ENCODE results near the gene JTB. TPM values are rescaled to one million over a fixed set of nuclear protein-coding genes. Genes with fewer than 3 reads are reported as not detected.

The JTB gene
- total and polyA plus RNA-seq, 7 donors = 87.6 to 266 (median 118) TPM

- Histone ChIP-seq H3K27ac (peak overlapping the region; percentile 90), H3K4me1 (peaks cover 47% of the 10 kb centered on the region), H3K9me3 (no peaks in the 10 kb centered on the region), H3K4me3 (peak overlapping the region; percentile 75), H3K36me3 (ENCODE audit: insufficient read depth in 1 of 2, low read depth in 1 of 2) (peaks cover 4 to 22% of the 10 kb centered on the region in 2 donors), H3K27me3 (ENCODE audit: insufficient read depth in 3 of 3, low read length in 2 of 3) (no peaks in the 10 kb centered on the region)
- ATAC-seq (peak in 3 of 4 donors; percentile 0 to 1 (median 1)), DNase-seq (peak; percentile 39 to 55)
- 2 to 4% (median 3%) methylated on average over 22 of the region's 22 CpGs for WGBS, 3 donors
- intact Hi-C loops (cut with DNase I) = no loop called here
- TF ChIP-seq CTCF (IDR thresholded peaks at IDR 0.05) = no peak
Observed at GRCh38 chr1:153963850-153964331, 13.6 kb downstream of the JTB start.

DNA sequence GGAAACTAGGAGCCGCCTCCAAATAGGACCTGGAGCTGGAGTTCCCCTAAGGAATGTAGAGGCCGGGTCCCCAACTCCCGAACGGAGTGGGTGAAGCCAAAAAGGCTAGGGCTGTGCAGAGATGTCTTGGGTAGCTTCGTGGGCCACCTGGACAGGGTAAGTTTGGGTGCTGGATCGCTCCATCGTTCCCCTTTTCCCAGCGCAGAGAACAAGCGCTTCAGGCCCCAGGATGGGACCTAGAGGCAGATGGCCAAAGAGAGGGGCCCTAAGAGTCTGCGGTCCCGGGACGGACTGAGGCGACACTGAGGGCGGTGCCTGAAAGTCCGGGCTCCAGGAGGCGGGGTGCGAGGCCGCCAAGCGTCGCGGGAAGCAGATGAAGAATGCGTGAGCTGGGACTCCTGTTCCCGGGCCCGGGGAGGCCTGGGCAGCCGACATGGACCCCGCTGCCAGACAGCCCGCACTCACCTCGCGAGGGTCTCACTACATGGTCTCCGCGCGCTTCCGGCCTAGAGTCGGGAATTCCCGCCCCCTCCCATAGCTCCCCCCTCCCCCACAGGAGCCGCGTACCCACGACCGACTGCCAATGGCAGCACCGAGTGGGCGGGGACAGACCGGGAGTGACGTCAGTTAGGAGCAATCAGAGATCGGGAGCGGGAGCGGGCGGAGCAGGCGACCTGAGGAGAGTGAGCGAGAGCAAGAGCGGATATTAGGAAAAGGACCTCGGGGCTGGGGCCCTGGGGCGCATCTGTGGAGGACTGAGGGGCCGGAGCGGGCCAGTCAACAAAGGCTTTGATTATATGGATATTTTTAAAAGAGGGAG lies 14.2 kb downstream of the JTB start, which contains the start of gene SLC39A1:
Gene SLC39A1 (minus strand): TSS at position 508 of the 820 bp plus-strand sequence. CDS start 822 bp downstream, outside the sequence.
- TF ChIP-seq CTCF (IDR thresholded peaks at IDR 0.05) = no peak
- DNase-seq (peak; percentile 98 to 99), ATAC-seq (peak; percentile 76 to 80 (median 79))
- WGBS, 3 donors = 0 to 1% (median 1%) methylated on average over 51 to 54 of the region's 54 CpGs
- H3K4me3 ChIP-seq = peak within 1 kb of the TSS; percentile 75
- H3K36me3 ChIP-seq (ENCODE audit: insufficient read depth in 1 of 2, low read depth in 1 of 2) = peaks cover 4 to 22% of the 10 kb centered on the region in 2 donors
- H3K9me3 ChIP-seq = no peaks in the 10 kb centered on the region
- peaks cover 47% of the 10 kb centered on the region for H3K4me1 ChIP-seq
- H3K27me3 ChIP-seq (ENCODE audit: insufficient read depth in 3 of 3, low read length in 2 of 3) = no peaks in the 10 kb centered on the region
- peak within 1 kb of the TSS; percentile 90 for H3K27ac ChIP-seq
- intact Hi-C loops (cut with DNase I) = no loop called here

DNA sequence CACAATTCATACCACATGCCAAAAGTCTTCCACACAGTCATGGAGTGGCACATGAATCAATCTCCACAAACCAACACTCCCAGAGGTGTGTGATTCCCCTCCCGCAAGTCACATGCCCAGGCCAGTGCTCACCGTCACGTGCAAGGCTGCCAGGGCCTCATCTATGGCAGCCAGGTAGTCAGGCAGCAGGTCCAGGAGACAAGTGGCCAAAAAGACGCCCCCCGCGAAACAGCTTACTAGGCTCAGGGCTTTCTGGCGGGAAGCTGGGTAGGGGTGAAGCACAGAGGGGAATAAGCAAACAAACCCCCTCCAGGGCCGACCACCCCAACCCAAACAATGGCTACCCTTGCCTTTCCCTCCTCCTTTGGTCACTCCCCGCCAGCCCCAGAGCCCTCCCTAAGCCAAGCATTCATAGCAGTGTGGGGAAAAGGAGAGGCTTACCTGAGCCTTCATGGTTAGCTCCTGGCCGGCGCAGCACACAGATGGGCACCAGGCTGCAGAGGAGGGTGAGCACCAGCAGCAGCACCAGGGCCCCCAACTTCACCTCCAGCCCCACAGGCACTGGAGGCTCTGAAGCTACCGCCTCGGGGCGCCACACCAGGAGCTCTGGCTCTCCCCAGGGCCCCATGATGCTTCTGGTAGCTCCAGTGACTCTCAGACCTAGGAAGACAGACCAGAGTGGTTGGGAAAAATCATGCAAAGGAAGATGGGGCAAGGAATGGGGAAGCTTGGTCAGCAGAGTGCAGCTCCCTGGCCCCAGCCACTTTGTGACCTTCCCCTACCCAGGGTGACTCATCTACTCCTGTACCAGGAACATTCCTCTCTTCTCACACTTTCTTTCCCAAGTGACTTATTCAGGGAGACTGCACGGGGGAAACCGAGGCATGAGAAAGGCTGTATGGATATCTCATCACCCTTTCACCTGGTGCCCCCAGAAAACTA lies 15.1 kb downstream of the JTB start:
- peaks cover 49% of the 10 kb centered on the region for H3K4me1 ChIP-seq
- 40 to 42% (median 41%) methylated on average over 14 to 16 of the region's 16 CpGs for WGBS, 3 donors

More for the DNA sequence above, 15.1 kb downstream of the JTB start:
- no peaks in the 10 kb centered on the region for H3K27me3 ChIP-seq (ENCODE audit: insufficient read depth in 3 of 3, low read length in 2 of 3)
- H3K36me3 ChIP-seq (ENCODE audit: insufficient read depth in 1 of 2, low read depth in 1 of 2) = peaks cover 4 to 22% of the 10 kb centered on the region in 2 donors
- no peak for TF ChIP-seq CTCF (IDR thresholded peaks at IDR 0.05)
- intact Hi-C loops (cut with DNase I) = no loop called here
- H3K9me3 ChIP-seq = no peaks in the 10 kb centered on the region
- peak overlapping the region; percentile 75 for H3K4me3 ChIP-seq
- ATAC-seq (peak; percentile 15 to 51 (median 40)), DNase-seq (peak; percentile 60 to 78)
- H3K27ac ChIP-seq = peak overlapping the region; percentile 90
